ENCODE data around the gene LRRC66. TPM values are rescaled to one million over a fixed set of nuclear protein-coding genes. Genes with fewer than 3 reads are reported as not detected.

The LRRC66 gene
- total and polyA plus RNA-seq, 2 of the 8 experiments (the other 6 are each of a cell fraction or from before 2014, with no cell fraction given), result 0.05 to 0.11 TPM

DNA sequence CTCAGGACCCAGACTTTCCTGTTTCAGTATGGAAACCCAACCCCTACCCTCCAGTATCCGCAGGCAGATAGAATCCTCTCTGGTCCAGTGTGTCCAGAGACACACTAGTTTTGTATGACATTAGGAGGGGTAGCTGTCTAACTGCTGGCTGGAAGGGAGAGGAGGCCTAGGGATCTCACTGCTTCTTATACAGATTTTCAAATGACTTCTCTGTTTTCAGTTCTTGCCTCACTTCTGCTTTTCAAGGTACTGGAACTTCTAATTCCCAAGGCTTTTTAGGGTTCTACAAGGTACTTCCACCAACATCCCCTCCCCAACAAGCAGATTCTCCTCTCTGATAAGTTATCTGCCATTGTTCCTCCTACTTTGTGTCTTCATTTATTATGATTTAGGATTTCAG is 11.8 kb upstream of the LRRC66 start (continued):
- TF ChIP-seq, protein P1, sequence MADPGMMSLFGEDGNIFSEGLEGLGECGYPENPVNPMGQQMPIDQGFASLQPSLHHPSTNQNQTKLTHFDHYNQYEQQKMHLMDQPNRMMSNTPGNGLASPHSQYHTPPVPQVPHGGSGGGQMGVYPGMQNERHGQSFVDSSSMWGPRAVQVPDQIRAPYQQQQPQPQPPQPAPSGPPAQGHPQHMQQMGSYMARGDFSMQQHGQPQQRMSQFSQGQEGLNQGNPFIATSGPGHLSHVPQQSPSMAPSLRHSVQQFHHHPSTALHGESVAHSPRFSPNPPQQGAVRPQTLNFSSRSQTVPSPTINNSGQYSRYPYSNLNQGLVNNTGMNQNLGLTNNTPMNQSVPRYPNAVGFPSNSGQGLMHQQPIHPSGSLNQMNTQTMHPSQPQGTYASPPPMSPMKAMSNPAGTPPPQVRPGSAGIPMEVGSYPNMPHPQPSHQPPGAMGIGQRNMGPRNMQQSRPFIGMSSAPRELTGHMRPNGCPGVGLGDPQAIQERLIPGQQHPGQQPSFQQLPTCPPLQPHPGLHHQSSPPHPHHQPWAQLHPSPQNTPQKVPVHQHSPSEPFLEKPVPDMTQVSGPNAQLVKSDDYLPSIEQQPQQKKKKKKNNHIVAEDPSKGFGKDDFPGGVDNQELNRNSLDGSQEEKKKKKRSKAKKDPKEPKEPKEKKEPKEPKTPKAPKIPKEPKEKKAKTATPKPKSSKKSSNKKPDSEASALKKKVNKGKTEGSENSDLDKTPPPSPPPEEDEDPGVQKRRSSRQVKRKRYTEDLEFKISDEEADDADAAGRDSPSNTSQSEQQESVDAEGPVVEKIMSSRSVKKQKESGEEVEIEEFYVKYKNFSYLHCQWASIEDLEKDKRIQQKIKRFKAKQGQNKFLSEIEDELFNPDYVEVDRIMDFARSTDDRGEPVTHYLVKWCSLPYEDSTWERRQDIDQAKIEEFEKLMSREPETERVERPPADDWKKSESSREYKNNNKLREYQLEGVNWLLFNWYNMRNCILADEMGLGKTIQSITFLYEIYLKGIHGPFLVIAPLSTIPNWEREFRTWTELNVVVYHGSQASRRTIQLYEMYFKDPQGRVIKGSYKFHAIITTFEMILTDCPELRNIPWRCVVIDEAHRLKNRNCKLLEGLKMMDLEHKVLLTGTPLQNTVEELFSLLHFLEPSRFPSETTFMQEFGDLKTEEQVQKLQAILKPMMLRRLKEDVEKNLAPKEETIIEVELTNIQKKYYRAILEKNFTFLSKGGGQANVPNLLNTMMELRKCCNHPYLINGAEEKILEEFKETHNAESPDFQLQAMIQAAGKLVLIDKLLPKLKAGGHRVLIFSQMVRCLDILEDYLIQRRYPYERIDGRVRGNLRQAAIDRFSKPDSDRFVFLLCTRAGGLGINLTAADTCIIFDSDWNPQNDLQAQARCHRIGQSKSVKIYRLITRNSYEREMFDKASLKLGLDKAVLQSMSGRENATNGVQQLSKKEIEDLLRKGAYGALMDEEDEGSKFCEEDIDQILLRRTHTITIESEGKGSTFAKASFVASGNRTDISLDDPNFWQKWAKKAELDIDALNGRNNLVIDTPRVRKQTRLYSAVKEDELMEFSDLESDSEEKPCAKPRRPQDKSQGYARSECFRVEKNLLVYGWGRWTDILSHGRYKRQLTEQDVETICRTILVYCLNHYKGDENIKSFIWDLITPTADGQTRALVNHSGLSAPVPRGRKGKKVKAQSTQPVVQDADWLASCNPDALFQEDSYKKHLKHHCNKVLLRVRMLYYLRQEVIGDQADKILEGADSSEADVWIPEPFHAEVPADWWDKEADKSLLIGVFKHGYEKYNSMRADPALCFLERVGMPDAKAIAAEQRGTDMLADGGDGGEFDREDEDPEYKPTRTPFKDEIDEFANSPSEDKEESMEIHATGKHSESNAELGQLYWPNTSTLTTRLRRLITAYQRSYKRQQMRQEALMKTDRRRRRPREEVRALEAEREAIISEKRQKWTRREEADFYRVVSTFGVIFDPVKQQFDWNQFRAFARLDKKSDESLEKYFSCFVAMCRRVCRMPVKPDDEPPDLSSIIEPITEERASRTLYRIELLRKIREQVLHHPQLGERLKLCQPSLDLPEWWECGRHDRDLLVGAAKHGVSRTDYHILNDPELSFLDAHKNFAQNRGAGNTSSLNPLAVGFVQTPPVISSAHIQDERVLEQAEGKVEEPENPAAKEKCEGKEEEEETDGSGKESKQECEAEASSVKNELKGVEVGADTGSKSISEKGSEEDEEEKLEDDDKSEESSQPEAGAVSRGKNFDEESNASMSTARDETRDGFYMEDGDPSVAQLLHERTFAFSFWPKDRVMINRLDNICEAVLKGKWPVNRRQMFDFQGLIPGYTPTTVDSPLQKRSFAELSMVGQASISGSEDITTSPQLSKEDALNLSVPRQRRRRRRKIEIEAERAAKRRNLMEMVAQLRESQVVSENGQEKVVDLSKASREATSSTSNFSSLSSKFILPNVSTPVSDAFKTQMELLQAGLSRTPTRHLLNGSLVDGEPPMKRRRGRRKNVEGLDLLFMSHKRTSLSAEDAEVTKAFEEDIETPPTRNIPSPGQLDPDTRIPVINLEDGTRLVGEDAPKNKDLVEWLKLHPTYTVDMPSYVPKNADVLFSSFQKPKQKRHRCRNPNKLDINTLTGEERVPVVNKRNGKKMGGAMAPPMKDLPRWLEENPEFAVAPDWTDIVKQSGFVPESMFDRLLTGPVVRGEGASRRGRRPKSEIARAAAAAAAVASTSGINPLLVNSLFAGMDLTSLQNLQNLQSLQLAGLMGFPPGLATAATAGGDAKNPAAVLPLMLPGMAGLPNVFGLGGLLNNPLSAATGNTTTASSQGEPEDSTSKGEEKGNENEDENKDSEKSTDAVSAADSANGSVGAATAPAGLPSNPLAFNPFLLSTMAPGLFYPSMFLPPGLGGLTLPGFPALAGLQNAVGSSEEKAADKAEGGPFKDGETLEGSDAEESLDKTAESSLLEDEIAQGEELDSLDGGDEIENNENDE (IDR thresholded peaks at IDR 0.05; ENCODE audit: insufficient replicate concordance, low read length), result no peak
- TF ChIP-seq RAD21 (IDR thresholded peaks at IDR 0.05 in 1 of 2, conservative IDR thresholded peaks at IDR 0.05 in 1 of 2; ENCODE audit: low read depth in 2 of 2, low read length in 2 of 2) (no peak), CTBP2 (IDR thresholded peaks at IDR 0.05; ENCODE audit: borderline replicate concordance, insufficient read depth, insufficient read length, low read length) (no peak), RBBP5 (IDR thresholded peaks at IDR 0.05; ENCODE audit: borderline replicate concordance, low read depth, low read length) (no peak), NANOG (IDR thresholded peaks at IDR 0.05; ENCODE audit: insufficient read depth, low read depth, low read length, poor library complexity, severe bottlenecking) (no peak), BRCA1 (IDR thresholded peaks at IDR 0.05; ENCODE audit: low read depth, low read length) (no peak)
- TF ChIP-seq, protein P2, sequence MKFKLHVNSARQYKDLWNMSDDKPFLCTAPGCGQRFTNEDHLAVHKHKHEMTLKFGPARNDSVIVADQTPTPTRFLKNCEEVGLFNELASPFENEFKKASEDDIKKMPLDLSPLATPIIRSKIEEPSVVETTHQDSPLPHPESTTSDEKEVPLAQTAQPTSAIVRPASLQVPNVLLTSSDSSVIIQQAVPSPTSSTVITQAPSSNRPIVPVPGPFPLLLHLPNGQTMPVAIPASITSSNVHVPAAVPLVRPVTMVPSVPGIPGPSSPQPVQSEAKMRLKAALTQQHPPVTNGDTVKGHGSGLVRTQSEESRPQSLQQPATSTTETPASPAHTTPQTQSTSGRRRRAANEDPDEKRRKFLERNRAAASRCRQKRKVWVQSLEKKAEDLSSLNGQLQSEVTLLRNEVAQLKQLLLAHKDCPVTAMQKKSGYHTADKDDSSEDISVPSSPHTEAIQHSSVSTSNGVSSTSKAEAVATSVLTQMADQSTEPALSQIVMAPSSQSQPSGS (IDR thresholded peaks at IDR 0.05; ENCODE audit: low read length), result no peak
- TF ChIP-seq, protein P3, sequence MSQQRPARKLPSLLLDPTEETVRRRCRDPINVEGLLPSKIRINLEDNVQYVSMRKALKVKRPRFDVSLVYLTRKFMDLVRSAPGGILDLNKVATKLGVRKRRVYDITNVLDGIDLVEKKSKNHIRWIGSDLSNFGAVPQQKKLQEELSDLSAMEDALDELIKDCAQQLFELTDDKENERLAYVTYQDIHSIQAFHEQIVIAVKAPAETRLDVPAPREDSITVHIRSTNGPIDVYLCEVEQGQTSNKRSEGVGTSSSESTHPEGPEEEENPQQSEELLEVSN (IDR thresholded peaks at IDR 0.05), result no peak
